HG03135 (cell line): ENCODE results near the gene ITGA2B.
"Not testable (repeated sequence)": the region's sequence is repeated elsewhere in the genome, so short reads cannot be mapped to it uniquely, and the experiment has no call there.

Experiments used
- ATAC-seq: cut with Tn5 transposase; IDR thresholded peaks from one replicate; pipeline ENCODE4 v1.9.1; 2021; ENCODE audit warnings: mild to moderate bottlenecking, moderate library complexity; ENCODE audit not compliant: unreplicated experiment

Gene ITGA2B

GRCh38 chr17:44369414-44370023, 19.9 kb downstream of the ITGA2B start:
- not testable (repeated sequence) for ATAC-seq

- not testable (repeated sequence) for ATAC-seq
Observed at GRCh38 chr17:44368391-44369243, 20.8 kb downstream of the ITGA2B start.

GRCh38 chr17:44367231-44367979, 22.0 kb downstream of the ITGA2B start:
- ATAC-seq, result no peak

DNA sequence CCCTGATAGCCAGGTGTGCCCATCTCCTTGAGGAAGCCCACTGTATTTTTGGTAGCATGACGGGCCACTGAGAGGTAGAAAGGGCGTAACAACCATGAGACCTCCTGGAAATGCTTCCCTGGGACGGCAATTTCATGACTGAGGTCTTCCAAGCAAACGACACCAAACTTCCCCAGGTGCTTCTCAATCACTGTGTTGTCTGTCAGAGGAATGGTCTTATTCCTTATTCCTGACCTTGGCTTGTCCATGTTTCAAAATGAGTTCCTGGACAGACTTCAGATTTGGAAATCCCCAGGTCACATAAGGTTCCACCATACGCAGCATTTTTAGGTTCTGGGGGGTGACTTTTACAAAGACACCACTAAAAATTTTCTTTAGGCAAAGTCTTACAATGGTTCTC, 24.4 kb downstream of the ITGA2B start:
- not testable (repeated sequence) for ATAC-seq

DNA sequence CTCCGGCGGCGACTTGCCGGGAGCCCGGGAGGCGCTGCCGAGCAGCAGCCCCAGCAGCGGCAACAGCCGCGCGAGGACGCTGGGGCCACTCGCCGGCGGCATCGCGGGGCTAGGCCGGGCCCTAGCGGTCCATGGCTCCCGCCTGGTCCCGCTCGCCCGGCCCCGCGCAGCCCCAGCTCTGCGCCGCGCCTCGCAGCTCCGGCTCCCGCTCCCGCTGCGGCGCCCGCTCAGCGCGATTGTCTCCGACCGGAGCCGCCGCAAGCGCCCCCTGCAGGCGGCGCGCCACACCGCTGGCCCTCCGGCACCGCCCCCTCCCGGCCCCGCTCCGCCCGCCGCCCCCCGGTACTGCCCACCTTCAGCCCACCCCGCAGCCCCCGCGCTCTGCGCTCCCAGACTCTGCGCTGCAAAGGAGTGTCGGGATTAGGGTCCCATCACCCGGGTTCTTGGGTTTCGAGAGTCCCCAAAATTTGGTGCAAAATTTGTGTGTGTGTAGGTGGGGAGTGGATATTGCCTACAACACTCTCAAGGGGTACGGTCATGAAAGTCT, 25.8 kb downstream of the ITGA2B start, which contains the start of gene FAM171A2:
Gene FAM171A2, minus strand, starts transcription at position 241 of the 547 bp plus-strand sequence. Its CDS starts 139 bp downstream, at position 102.
- no peak for ATAC-seq

DNA sequence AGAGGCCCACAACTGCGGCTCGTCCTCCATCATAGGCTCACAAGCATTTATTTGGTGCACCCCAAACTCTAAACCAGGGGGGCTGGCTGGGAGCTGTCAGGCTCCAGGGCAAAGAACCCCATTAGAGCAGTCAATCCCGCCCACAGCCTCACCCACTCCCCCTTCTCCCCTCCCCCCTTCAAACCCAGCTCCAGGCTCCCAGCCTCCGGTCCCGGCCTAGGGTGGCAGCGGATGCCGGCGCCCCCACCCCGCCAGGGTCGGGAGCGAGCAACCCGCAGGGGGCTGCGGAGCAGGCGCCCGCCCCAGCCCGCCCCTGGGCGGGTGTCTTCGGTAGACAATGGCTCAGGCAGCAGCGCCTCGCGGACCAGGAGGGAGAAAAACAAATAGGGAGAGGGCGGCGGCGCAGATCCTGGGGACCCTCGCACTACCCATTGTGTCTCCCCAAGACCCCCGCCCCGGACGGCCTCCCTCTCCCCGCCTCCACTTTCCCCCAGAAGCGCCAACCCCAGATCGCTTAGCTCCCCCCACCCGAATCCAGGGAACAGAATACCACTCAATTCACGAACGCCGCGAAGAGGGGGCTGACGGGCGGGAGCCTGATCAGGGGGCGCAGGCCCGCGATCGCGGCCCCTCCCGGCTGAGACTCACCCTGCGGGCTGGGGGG, 26.4 kb downstream of the ITGA2B start:
- ATAC-seq, result no peak

GRCh38 chr17:44362459-44362948, 26.9 kb downstream of the ITGA2B start:
- no peak for ATAC-seq

- ATAC-seq, result no peak
Observed at GRCh38 chr17:44361292-44362260, 27.9 kb downstream of the ITGA2B start.

DNA sequence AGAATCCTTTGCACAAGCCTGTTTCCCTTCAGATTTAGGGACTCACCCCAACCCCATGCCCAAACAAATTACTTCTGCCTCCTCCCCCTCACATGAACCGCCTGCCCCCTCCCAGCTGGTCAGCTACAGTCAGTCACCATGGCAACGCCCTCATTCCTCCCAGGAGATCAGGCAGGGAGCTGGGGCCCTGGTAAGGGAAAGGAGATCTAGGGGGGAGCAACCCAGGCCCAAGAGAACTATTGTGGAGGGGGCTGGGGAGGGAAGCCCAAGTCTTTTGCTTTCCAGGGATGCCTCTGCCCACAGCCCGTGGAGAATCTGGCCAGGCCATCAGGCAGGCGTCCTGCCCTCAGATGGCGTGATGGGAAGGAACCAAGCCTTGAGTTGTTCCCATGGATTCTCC, 28.6 kb downstream of the ITGA2B start:
- ATAC-seq, result no peak

DNA sequence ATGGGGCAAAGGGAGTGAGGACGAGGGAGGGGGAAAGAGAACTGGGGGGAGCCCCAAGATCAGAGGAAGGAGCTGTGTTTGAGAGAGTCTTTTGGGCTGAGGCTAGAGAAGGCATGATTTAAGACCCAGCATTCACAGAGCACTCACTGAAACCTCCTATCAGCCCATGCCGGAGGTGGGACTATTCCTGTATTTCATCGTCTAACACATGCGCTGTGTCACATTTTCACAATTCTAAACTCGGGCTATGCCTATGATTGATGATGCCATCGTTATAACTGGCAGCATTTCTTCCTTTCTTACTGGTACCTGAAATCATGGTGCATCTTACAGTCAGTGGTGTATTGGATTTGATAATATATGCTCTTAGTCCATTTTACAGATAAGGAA, 29.3 kb downstream of the ITGA2B start:
- no peak for ATAC-seq

DNA sequence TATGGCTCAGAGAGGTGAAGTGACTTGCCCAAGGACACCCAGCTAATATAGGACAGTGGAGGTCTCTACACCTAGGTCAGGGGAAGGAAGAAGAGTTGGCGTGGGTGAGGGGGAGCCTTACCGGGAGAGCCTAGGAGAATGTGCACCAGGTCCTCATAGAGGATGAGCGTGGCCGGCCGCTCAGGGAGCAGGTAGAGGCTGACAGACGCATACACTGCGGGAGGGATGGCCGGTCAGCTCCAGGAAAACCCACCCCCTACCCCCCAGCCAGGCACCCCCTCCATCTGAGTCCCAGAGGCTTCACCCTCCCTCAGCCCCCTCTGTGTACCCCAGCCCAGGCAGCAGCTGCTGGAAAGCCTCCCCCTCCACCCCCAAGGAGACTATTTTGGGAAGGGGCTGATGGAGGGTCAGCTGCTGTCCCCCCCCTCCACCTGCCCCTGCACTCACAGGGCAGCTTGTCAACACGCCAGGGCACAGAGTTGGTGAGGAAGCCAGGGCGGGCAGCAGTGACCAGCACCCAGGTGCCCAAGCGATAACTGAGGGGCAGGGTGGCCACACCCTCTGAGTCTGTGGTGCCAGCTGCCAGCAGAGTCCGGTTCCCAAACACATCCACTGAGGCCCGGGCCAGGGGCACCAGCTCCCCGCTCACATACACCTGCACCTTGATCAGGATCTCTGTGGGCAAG, 29.8 kb downstream of the ITGA2B start:
- ATAC-seq, result no peak

- ATAC-seq, result no peak
Observed at GRCh38 chr17:44359006-44359405, 30.4 kb downstream of the ITGA2B start.

GRCh38 chr17:44358066-44358465, 31.4 kb downstream of the ITGA2B start:
- no peak for ATAC-seq

DNA sequence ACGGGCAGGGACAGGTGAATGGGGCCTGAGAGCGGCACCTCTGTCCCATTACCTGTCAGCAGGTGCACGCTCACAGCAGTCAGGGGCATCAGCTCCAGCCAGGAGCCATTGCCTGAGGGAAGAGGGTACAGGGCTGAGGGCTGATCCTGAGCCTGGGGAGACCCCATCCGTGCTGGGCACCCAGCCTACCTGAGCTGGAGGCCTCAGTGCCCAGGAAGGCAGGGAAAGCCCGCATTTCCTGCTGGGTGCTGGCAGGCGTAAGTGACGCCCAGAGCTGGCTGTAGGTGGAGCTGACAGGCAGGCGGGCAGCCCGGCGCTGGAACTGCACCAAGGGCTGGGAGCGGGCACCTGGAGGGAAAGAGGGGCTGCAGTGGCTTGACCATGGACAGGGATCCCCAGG, 33.2 kb downstream of the ITGA2B start:
- no peak for ATAC-seq

DNA sequence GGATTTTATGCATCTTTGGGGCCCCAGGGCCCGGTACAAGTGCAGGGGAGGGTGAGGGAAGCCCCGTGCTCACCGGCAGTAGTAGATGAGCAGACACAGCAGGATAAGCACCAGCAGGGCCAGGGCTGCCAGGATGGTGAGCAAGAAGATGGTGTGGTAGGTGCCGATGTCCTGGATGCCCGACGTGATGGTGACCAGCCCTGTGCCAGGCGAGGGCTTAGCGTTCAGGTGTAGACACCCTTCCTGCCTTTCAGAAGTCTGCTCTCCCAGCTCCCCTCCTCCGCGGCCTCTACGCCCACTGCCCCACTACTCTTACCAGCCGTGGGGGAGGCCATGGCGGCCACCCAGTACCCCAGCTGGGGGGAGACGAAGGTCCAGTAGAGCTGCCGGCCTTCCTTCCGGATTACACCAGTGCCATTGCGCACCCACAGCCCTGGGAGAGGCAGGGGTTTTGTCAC, 33.8 kb downstream of the ITGA2B start:
- no peak for ATAC-seq

DNA sequence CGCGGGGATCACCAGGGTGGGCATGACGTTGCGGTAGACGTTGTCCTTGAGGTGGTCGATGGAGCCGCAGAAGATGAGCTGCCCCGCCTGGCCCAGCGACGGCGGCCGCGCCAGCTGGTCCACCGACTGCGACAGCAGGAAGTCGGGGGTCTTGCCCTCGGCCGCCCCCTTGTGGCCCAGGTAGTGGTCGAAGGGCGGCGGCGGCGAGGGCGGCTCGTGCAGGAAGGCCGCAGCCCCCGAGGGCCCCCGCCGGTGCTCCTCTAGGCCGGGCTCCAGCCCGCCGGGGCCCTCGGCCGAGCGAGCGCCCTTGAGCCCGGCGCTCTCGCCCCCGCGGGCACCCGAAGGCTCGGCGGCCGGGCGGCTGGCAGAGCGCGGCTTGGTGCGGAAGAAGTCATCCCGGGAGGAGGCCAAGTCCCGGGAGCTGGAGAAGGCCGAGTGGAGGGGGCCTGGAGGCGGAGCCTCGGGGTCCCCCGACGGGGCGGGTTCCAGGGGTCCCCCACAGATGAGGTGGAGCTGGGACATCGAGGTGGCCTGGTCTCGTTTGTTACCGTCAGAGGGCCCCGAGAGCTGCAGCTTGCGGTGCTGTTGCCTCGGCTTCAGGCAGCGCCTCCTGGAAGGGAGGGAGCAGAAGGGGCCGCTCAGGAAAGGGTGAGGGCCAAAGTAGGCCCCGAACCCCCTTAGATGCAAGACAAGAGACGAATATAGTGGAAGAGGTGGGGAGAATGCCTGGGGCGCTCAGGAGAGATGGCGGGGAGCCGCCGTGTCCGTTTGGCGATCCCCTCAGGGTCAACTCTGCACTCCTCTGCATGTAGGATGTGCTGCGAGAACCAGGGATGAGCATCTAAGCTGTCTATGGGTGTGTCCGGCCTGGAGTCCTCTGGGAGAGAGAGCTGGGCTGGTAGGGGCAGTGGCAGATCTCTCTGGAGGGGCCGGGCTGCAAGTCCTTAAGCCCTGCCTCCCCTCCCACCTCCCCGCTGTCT, 34.6 kb downstream of the ITGA2B start:
- no peak for ATAC-seq

GRCh38 chr17:44353672-44354331, 35.6 kb downstream of the ITGA2B start:
- no peak for ATAC-seq
